Anterior cingulate cortex (tissue), 58 donors: ENCODE results near the gene XCR1.
A peak's percentile ranks its signal among the peaks of the same experiment; 100 is the strongest.
"Not testable (repeated sequence)": the region's sequence is repeated elsewhere in the genome, so short reads cannot be mapped to it uniquely, and the experiment has no call there.

Source experiments
- DNase-seq, 58 donors: peaks; one replicate each; lab custom pipeline; 2025; lab: John Stamatoyannopoulos, UW

XCR1 gene

DNA sequence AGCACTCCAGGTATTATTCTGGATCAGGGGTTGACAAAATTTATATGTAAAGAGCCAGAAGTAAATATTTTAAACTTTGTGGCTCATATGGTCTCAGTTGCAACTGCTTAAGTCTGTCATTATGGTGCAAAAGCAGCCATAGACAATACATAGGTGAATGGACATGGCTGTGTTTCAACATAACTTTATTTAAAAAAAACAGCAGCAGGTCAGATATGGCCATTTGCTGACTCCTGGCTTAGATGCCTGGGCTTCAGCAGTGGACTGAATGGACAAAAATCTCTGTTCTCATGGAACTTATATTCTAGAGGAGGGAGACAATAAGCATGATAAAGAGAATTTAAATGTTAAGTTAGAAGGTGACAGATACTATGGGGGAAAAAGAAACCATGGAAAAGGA, 20.0 kb downstream of the XCR1 start:
- DNase-seq = no peak

GRCh38 chr3:46006238-46007032, 20.8 kb downstream of the XCR1 start:
- DNase-seq = no peak

- not testable (repeated sequence) for DNase-seq
Measured at GRCh38 chr3:46003706-46004105, 23.6 kb downstream of the XCR1 start.

DNA sequence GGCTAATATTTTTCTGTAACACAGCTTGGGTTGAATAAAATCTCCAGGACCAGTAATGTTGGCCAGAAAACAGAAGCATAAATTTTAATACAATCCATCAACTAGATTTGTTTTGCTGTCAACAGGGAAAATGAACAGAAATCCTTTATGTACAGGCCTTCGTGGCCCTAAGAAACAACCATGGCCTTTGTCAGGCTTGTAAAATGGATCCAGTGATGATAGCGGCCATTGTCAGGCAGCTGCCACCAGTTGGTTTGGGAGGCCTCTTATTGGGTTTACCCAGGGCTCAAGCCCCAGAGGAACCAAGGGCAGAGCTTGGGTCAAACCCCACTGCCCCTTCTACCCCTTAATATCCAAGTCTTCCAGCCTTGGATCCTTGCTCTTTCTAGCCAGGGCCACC, 26.1 kb downstream of the XCR1 start:
- peak in 6 of 58 donors; percentile 2 to 36 (median 11) for DNase-seq

DNA sequence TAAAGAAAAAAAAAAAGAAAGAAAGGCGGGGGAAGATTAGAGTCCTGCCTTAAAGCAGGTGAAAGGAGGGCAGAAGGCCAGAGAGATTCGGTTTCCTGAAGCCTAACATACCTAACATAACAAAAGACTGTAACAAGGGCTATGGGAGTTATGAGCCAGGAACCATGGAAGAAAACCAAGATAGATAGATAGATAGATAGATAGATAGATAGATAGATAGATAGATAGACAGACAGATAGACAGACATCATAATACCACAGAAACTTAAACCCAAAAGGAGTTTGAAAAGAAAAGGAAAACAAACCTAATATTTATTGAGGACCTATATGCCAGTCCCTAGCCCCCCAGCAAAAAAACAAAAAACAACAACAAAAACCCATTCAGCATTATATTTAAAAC, 29.3 kb downstream of the XCR1 start:
- DNase-seq = no peak

GRCh38 chr3:45997499-45997898, 29.8 kb downstream of the XCR1 start:
- DNase-seq = not testable (repeated sequence)

GRCh38 chr3:45995236-45996192, 31.8 kb downstream of the XCR1 start, which contains the start of gene FYCO1:
FYCO1 (minus strand) TSS chr3:45995824; CDS start chr3:45984910, 10,914 bp downstream.
- peak; percentile 44 to 93 (median 85) for DNase-seq

GRCh38 chr3:45994419-45995235, 32.7 kb downstream of the XCR1 start:
- DNase-seq = peak in 3 of 58 donors; percentile 12 to 31 (median 22)

- no peak for DNase-seq
Measured at GRCh38 chr3:45993421-45994027, 33.8 kb downstream of the XCR1 start.

GRCh38 chr3:45992821-45993221, 34.5 kb downstream of the XCR1 start:
- DNase-seq = no peak

- no peak for DNase-seq
Measured at GRCh38 chr3:45992133-45992729, 35.1 kb downstream of the XCR1 start.

DNA sequence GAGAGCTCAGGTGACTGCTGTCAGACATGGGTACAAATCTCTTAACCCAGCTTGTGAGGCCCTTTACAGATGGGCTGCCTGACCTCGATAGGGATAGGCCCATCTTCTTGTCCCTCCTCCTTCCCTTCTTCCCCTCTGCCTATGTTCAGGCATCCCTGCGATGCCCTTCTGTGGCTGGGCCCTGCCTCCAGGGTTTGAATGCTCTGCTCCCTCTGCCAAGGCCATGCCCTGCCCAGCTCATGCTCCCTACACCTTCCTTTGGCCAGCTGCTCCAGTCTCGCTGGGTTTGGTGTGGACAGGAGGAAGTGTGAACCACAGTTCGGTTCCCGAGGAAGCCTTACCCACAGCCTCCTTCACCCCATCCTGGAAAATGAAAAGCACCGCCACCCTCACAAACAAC, 35.9 kb downstream of the XCR1 start:
- no peak for DNase-seq

DNA sequence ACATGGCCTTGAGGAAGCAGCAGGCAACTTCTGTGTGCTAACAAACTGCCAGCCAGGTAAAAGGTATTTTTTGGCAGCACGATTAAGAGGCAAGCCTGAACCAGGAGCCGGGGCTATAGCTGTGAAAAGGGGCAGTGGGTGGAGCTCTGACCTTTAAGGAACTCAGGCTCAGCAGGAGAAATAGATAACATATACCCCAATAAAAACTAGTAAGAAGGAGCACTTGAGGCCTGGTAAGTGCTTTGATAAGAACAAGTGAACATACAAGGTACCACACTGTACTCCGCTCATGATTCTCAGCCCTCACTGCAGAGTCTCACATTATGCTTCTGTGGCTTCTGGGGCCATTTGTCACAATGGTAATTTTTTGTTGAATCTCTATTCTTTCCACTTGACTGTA, 37.1 kb downstream of the XCR1 start:
- DNase-seq = no peak

DNA sequence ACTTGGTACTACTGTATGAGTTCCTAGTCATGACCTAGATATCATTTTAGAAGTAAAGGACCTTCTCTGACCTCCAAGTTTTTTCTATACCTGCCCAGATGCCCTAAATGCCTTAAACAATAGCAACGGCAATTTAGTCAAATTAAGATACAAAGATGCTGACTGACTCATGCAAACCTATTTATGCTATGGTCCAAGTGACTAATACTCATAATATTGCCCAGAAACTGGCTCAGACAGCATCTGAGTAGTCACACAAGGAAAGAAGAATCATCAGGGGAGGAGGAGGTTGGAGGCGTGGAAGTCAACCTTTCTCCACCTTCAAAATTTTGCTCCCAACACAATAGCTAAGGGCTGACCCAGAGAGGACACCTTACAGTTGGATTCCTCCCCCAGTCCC, 38.5 kb downstream of the XCR1 start:
- DNase-seq = no peak

DNA sequence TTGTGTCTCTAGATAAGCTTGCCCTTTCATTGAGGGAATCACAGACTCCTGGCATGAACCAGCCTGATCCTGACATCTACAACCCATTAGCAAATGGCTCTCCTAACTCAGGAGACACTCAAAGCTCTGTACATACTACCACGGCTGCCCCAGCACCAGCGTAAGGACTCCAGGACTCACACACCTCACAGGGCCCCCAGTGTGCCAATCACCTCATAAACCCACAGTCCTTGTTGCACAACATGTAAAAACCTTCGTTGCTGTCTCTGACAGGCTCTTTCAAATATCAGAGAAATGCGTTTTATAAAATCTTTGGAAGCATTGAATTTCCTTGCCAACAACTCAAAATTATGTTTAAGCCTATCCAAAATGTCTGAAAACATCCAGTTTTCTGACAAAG, 38.9 kb downstream of the XCR1 start:
- peak in 1 of 58 donors; percentile 39 for DNase-seq

GRCh38 chr3:45987368-45988291, 39.7 kb downstream of the XCR1 start:
- DNase-seq = peak in 45 of 58 donors; percentile 9 to 83 (median 38)

- no peak for DNase-seq
Measured at GRCh38 chr3:45986303-45986982, 40.8 kb downstream of the XCR1 start.
